DMS 273 (cell line): Measurements from ENCODE around the gene RAB31.

Experiments
- DNase-seq: peaks from one replicate; lab custom pipeline; 2025; ENCODE audit not compliant: unreplicated experiment; lab: John Stamatoyannopoulos, UW

Gene RAB31

GRCh38 chr18:9787712-9788111, 79.6 kb downstream of the RAB31 start:
- DNase-seq, result no peak

- DNase-seq, result no peak
Measured at GRCh38 chr18:9788140-9788539, 80.0 kb downstream of the RAB31 start.

- no peak for DNase-seq
Measured at GRCh38 chr18:9788860-9789259, 80.8 kb downstream of the RAB31 start.

- no peak for DNase-seq
Measured at GRCh38 chr18:9790261-9790660, 82.2 kb downstream of the RAB31 start.

GRCh38 chr18:9791991-9792390, 83.9 kb downstream of the RAB31 start:
- no peak for DNase-seq

GRCh38 chr18:9792565-9793245, 84.6 kb downstream of the RAB31 start:
- peak; percentile 58 for DNase-seq

- no peak for DNase-seq
Measured at GRCh38 chr18:9796011-9796410, 87.9 kb downstream of the RAB31 start.

GRCh38 chr18:9796935-9797549, 88.9 kb downstream of the RAB31 start:
- DNase-seq, result peak; percentile 60

- no peak for DNase-seq
Measured at GRCh38 chr18:9802175-9803062, 94.3 kb downstream of the RAB31 start.

GRCh38 chr18:9803063-9803697, 95.1 kb downstream of the RAB31 start:
- DNase-seq, result peak; percentile 33

GRCh38 chr18:9803698-9804516, 95.8 kb downstream of the RAB31 start:
- peak; percentile 86 for DNase-seq

- peak; percentile 79 for DNase-seq
Measured at GRCh38 chr18:9804517-9805104, 96.5 kb downstream of the RAB31 start.

GRCh38 chr18:9806905-9807304, 98.8 kb downstream of the RAB31 start:
- DNase-seq, result no peak

GRCh38 chr18:9808295-9809241, 100.5 kb downstream of the RAB31 start:
- peak; percentile 26 for DNase-seq

GRCh38 chr18:9809697-9810096, 101.6 kb downstream of the RAB31 start:
- DNase-seq, result no peak

GRCh38 chr18:9810299-9810698, 102.2 kb downstream of the RAB31 start:
- peak; percentile 27 for DNase-seq

- DNase-seq, result no peak
Measured at GRCh38 chr18:9810994-9811705, 103.0 kb downstream of the RAB31 start.

GRCh38 chr18:9811978-9812377, 103.9 kb downstream of the RAB31 start:
- peak; percentile 9 for DNase-seq
